Kidney epithelial cell (primary cell): ENCODE measurements around the gene CSNK2A3. TPM values are rescaled to one million over a fixed set of nuclear protein-coding genes. Genes with fewer than 3 reads are reported as not detected.

Source experiments
- DNase-seq: peaks from one replicate; pipeline ENCODE4 v3.0.0-alpha.2; 2010; ENCODE audit warnings: low read depth
- H3K27me3 ChIP-seq: 2 replicates; pipeline ENCODE4 v1.6.0; 2011; ENCODE audit warnings: low read length; ENCODE audit not compliant: control insufficient read depth, insufficient read depth
- H3K36me3 ChIP-seq: 2 replicates; pipeline ENCODE4 v1.5.1; 2011; ENCODE audit warnings: low read length; ENCODE audit not compliant: control insufficient read depth, insufficient read depth
- H3K4me3 ChIP-seq: 2 replicates; pipeline ENCODE4 v1.5.1; 2011; ENCODE audit warnings: low read depth, mild to moderate bottlenecking, control low read depth, low read length
- CTCF ChIP-seq: IDR thresholded peaks from 2 replicates; pipeline ENCODE4 v1.5.1; 2011; ENCODE audit warnings: mild to moderate bottlenecking, moderate library complexity, low read length, control low read depth, inconsistent platforms; ENCODE audit not compliant: insufficient read depth, poor library complexity, severe bottlenecking
- total RNA-seq: library from RNA; depleted of rRNA; stranded (reverse); fragments of >200 nt; gene quantifications from 2 replicates; pipeline ENCODE4 v1.2.3, GENCODE V29; 2015

The CSNK2A3 gene
- total RNA-seq, 1 donor from 2014 or later, result 3.4 TPM

GRCh38 chr11:11379661-11380060 is 26.6 kb upstream of the CSNK2A3 start:
- H3K4me3 ChIP-seq, result no peak overlapping the region
- TF ChIP-seq CTCF, result no peak
- H3K36me3 ChIP-seq, result no peaks in the 10 kb centered on the region
- no peak for DNase-seq
- H3K27me3 ChIP-seq, result peaks cover 2% of the 10 kb centered on the region

- no peak for DNase-seq
- H3K4me3 ChIP-seq, result no peak overlapping the region
- peaks cover 2% of the 10 kb centered on the region for H3K27me3 ChIP-seq
- H3K36me3 ChIP-seq, result no peaks in the 10 kb centered on the region
- no peak for TF ChIP-seq CTCF
These were observed 25.3 kb upstream of the CSNK2A3 start for GRCh38 chr11:11378184-11378940.

- Histone ChIP-seq H3K4me3 (no peak overlapping the region), H3K27me3 (no peaks in the 10 kb centered on the region), H3K36me3 (no peaks in the 10 kb centered on the region)
- no peak for TF ChIP-seq CTCF
- DNase-seq, result no peak
These were observed 21.5 kb upstream of the CSNK2A3 start for GRCh38 chr11:11374358-11375148.

GRCh38 chr11:11373934-11374333 is 20.9 kb upstream of the CSNK2A3 start:
- DNase-seq, result no peak
- TF ChIP-seq CTCF, result no peak
- no peaks in the 10 kb centered on the region for H3K36me3 ChIP-seq

GRCh38 chr11:11372461-11372860 is 19.4 kb upstream of the CSNK2A3 start:
- no peak for TF ChIP-seq CTCF
- DNase-seq, result no peak
- no peaks in the 10 kb centered on the region for H3K27me3 ChIP-seq
- H3K4me3 ChIP-seq, result no peak overlapping the region
- H3K36me3 ChIP-seq, result no peaks in the 10 kb centered on the region

More at GRCh38 chr11:11373934-11374333, 20.9 kb upstream of the CSNK2A3 start:
- Histone ChIP-seq H3K4me3 (no peak overlapping the region), H3K27me3 (no peaks in the 10 kb centered on the region)

GRCh38 chr11:11370962-11371303 is 17.9 kb upstream of the CSNK2A3 start:
- Histone ChIP-seq H3K4me3 (no peak overlapping the region), H3K27me3 (no peaks in the 10 kb centered on the region), H3K36me3 (no peaks in the 10 kb centered on the region)
- no peak for DNase-seq
- TF ChIP-seq CTCF, result no peak
